Left colon (tissue), 2 donors: ENCODE data around the gene KRT81. TPM values are rescaled to one million over a fixed set of nuclear protein-coding genes. Genes with fewer than 3 reads are reported as not detected.

ENCODE experiments used
- ATAC-seq: fragments of 200-7000 bp; cut with Tn5 transposase; one replicate; pipeline ENCODE4 v1.9.1; 2020; ENCODE audit warnings: mild to moderate bottlenecking, moderate library complexity
- DNase-seq, 2 donors: peaks; one replicate each; pipeline ENCODE4 v3.0.0-alpha.2; 2020
- intact Hi-C, 2 donors: fragments of 100-400 bp; cut with DNase I in 1 of 2; cut with micrococcal nuclease in 1 of 2; formaldehyde crosslinking; loops; one replicate each; pipeline versions ENCODE4 v1.11.2 to v1.14.0; 2022; cut with DNase I, micrococcal nuclease
- total RNA-seq, 2 donors: library from RNA; stranded (reverse); fragmentation: NEBNext Ultra II Directional; extraction: Animal tissue kit (Norgen Biotek cat#: 25700); gene quantifications; one replicate each; pipeline ENCODE4 v1.2.1, GENCODE V29; 2021
- donor health status: DM: no; HTN: no; CAD: no.
- donor health status: DM: yes; HTN: yes; CAD: no.

KRT81 gene
- total RNA-seq, 2 donors from 2014 or later: not detected

DNA sequence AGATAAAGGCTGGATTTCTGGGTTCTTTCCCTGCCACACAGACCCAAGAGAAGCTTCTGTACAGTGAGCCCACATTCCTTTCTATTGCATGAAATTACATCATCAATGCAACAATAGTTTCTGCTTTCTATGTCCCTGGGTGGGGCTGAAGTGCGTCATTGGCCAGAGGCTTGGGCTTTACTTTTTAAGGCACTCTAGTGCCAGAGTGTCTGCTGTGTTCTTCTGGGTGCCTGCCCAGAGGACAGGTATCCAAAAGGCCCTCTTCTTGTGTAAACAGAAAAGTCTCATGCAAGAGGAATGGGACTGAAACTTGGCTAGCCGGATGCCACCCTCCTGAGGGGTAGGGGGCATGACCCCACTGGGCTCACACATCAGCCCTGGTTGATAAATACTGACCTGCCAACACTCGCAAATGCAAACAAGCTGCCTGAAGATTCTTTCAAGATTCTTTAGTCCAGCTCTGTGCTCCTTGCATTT is 11.0 kb downstream of the KRT81 start:
- ATAC-seq (no peak), DNase-seq (peak in 1 of 2 donors; percentile 73)
- intact Hi-C loops: no loop called here

- no peak for ATAC-seq
Measured at GRCh38 chr12:52279422-52280318, 11.7 kb downstream of the KRT81 start.

GRCh38 chr12:52278575-52279421 is 12.5 kb downstream of the KRT81 start:
- ATAC-seq: peak; percentile 99
- intact Hi-C loops: no loop called here
- peak; percentile 48 to 79 for DNase-seq

More at GRCh38 chr12:52279422-52280318, 11.7 kb downstream of the KRT81 start:
- intact Hi-C loops: no loop called here
- no peak for DNase-seq

DNA sequence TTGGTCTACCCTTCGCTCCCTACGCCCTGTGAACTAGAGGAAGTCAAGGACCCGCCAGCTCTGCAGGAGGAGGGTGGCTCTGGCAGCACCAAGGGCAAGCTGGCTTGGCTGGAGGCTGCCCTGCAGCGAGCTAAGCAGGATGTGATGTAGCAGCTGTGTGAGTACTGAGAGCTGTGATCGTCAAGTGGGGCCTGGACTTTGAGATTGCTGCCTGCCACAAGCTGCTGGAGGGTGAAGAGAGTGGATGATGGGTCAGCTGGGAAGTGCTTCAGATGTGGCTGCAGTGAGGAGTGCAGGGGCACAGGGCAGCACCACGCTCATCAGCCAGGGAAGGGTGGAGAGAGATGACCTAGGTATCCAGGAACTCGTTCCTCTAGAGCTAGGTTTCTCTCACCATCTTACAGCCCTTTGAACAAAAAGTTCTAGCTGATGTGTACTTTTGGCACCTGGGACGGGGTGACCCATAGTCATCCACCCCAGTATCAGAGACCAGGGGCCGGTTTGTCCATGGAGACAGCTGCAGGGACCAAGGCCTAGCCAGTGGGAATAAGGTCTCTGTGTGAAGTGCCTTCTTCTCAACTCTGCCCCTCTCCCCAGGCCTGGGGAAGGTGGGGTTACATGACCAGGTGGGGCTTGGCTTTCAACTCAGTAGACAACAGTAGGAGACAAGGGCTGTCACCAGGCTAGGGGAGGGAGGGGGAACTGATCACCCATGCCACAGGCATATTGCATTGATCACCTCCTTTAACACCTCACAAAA is 13.7 kb downstream of the KRT81 start:
- ATAC-seq (no peak), DNase-seq (no peak)
- intact Hi-C loops: no loop called here

- DNase-seq (no peak), ATAC-seq (no peak)
- intact Hi-C loops: no loop called here
Measured at GRCh38 chr12:52275686-52276085, 15.6 kb downstream of the KRT81 start.

DNA sequence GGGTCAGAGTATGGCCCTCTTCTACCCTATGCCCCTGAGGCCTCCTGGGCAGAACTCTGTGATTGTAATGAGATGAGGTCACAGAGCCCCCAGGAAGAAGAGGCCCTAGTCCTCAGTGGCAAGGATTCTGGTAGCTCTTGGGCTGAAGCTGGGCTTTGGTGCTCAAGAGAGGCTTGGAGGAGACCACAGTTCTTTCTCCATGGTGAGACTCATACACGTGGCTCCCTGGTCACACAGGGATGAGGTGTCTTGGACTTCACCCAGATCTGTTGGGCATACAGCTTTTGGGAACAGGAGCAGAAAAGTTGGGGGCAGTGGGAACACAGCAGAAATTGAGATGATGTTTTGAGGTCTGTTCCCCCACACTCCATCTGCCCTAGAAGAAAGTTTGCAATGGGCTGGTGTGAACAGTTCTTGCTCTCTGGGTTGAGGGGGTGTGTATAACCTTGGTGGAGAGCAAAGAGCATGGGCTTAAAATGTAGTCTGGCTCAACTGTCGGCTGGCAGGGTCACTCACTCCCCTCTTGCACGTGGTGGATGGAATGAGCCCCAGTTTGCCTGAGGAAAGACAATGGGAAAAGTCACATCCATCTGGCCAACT is 16.7 kb downstream of the KRT81 start, which contains the start of gene KRT86:
TSS of gene KRT86 (plus strand) at position 125 of the 600 bp plus-strand sequence. CDS start 27,272 bp downstream, outside the sequence.
- intact Hi-C loops: no loop called here

DNA sequence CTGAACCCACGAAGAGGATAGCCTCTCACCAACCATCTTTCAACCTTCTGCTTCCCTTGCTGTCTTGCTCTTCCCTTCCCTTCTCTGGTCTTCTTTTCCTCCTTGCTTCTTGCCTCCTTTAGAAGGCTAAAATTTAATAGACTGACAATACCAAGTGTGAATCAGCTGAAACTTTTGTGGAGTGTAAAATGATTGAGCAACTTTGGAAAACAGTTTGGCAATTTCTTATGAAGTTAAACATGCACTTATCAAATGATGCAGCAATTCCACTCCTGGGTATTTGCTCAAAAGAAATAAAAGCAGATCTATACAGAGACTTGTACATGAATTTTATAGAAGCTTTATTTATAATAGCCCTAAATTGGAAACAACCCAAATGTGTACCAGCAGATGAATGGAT is 20.2 kb downstream of the KRT81 start:
- DNase-seq (no peak), ATAC-seq (no peak)
- intact Hi-C loops: no loop called here

More for the DNA sequence above, 16.7 kb downstream of the KRT81 start, which contains the start of gene KRT86:
- ATAC-seq (no peak), DNase-seq (no peak)

DNA sequence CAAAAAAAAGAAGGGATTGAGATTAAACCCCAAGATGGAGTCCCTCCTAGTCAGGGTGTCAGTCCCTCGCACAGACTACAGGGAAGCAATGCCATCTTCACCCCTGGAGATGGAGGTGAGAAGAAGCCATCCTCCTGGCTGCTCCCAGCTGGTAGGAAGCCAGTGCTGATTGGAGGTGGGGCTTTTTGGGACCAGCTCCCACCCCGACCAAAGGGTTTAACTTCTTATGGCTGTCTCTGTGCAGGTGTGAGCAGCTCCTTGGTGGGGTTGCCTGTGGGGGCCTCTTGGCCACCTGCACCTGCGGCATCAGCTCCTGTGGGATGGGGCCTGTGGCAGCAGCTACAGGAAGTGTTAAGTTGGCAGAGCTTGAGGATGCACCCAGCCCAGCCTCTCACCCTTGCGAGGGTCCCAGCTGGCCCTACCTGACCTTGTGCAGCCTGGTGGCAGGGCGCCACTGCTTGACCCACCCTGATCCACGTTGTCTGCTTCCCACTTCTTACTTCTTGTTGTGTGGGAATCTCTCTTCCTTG is 20.7 kb downstream of the KRT81 start:
- DNase-seq (no peak), ATAC-seq (no peak)
- intact Hi-C loops: no loop called here

DNA sequence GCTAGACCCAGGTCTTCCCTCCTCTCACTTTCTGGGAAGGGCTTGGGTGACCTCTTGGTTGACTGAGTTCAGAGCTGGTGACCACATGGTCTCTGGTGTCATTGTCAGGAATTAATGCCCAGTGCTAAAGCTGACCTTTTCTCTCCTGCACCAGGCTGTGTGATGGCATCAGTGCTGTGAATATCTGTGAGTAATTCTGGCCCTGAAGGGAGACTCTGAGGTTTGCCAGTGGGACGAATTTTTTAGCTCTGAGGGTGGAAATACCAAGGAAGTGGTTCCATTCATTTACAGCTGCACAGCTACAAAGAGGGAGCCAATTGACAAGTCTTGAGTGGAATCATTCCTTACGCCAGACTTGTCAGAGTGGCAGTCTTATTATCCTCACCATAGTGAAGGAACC is 23.1 kb downstream of the KRT81 start:
- ATAC-seq (no peak), DNase-seq (no peak)
- intact Hi-C loops: no loop called here

DNA sequence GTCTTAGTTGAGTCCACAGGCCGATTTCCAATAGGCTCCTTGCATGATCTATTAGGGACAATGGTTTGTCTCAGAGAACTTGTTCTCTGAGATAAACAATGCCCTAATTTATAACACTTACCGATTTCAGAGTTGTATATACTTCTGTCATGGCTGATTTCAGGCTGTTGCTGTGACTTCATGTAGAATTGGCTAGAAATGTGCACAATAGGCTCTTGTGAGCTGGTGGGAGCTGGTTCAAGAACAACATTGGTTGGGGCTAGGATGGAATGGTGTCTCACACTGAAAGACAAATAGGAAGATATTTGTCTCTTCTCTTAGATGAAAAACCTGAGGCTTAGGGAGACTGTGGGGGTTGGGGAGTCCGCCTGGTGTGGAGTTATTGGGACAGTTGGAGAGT is 23.6 kb downstream of the KRT81 start:
- no peak for ATAC-seq
- intact Hi-C loops: no loop called here
- DNase-seq: no peak

- DNase-seq (no peak), ATAC-seq (no peak)
- intact Hi-C loops: no loop called here
Measured at GRCh38 chr12:52267266-52267665, 24.1 kb downstream of the KRT81 start.

DNA sequence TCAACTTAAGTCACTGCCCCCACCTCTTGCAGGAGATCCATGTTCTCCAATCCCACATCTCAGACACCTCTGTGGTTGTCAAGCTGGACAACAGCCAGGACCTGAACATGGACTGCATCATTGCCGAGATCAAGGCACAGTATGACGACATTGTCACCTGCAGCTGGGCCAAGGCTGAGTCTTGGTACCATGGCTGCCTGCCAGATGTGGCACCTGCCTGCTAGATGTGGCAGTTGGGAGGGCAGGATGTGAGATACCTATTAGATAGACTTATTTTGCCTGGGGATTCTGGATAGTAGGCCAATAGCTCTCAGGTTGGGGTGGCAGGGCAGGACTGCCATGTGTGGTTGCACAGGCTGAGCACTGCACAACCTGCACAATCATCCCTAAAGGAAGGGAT is 24.8 kb downstream of the KRT81 start:
- intact Hi-C loops: no loop called here
- DNase-seq (no peak), ATAC-seq (no peak)

- intact Hi-C loops: no loop called here
- DNase-seq (no peak), ATAC-seq (no peak)
Measured at GRCh38 chr12:52264435-52264825, 26.9 kb downstream of the KRT81 start.

GRCh38 chr12:52263761-52264434 is 27.4 kb downstream of the KRT81 start:
- no peak for ATAC-seq
- no peak for DNase-seq
- intact Hi-C loops: no loop called here

DNA sequence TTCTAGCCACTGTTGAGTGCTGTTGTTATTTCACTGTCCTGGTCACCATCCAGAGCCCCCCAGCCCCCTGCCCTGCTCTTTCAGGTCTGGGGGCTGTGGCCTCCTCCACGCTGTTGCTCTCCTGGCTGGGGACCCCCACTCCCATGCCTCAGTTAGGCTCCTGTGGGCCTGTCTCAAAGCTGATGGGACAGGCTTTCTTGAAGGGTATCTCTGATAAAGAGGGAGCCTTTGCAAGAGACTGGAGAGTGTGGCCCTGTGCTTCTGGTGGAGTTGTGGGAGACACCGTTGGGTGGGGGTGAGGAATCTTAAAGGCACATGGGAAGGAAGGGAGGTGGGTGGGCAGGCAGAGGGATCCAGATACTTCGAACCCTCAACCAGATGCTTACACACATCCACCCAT is 29.0 kb downstream of the KRT81 start:
- intact Hi-C loops: no loop called here
- ATAC-seq: no peak
- DNase-seq: no peak

GRCh38 chr12:52261208-52261484 is 30.2 kb downstream of the KRT81 start:
- no peak for ATAC-seq
- DNase-seq: no peak
- intact Hi-C loops: no loop called here

DNA sequence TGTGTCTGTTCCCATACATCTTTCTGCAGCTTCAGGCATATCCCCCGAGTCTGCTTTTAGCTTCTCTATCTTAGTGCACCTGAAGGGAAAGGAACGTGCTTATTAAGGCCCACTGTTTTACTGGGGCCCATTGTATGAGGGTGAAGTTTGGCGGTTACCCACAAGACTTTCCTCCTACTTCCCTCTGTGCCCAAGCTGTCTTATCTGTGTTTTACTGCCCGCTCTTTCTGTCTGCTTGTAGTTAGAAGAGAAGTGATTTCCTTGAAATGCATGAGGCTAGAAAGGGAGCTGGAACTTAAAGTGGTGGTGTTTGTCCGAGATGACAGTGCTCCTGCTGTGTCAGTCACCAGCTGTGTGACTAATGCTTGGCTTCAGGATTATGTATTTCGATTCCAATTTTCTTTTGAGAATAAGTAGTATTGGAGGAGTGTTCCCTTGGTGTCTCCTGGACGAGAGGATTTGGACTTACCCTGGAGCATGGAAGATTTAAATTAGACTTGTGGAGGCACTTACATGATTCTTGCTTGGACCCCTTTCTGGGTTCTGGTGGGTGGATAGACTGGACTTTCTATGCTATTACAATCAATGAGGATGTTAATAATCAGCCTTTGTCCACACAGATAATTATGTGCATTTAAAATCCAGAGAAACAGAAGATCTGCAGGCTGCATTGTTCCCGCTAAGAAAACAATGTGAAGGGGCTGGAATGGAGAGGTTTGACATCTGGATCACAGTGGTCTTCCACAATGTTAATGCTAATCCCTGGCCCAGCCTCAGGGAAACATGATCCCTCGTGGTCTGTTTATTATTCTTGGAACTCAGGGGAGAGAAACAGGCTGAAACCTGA is 30.8 kb downstream of the KRT81 start:
- ATAC-seq (no peak), DNase-seq (no peak)
- intact Hi-C loops: no loop called here
